NCI-H82 (cell line): ENCODE results near the gene SGSM2.

ENCODE experiments used
- DNase-seq: peaks from one replicate; lab custom pipeline; 2025; lab: John Stamatoyannopoulos, UW

The SGSM2 gene

GRCh38 chr17:2386400-2387085 lies 49.2 kb downstream of the SGSM2 start:
- no peak for DNase-seq

- no peak for DNase-seq
Observed at GRCh38 chr17:2387086-2388019, 50.1 kb downstream of the SGSM2 start.

DNA sequence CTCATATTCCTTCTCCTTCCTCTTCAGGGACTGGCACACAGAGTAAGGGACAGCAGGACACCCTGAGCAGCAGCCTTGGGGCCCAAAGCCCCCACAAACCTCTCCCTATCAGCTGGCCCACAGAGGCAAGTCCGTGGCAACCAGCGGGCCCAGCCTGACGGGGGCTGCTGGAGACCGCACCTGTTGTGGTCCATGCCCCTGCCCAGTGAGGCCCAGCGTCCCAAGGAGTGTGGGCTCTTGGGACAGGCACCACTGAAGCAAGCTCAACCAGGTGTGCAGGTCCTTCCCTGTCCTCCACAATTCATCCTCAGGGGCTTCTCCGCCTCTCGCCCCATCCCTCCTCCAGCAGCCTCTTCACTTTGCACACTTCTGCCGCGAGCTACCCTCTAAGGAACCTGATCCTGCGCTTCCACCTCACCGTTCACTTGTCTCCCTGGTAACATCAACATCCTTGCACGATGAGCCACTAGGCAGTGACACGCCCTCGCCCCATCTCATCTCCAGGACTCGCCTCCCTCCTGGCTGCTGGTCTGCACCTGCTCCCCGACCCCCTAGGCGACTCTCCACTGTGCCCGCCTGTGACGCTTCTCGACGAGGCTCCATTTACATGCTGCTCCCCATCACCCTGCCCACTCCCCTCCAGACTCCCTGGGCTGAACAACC lies 50.9 kb downstream of the SGSM2 start:
- DNase-seq = no peak

DNA sequence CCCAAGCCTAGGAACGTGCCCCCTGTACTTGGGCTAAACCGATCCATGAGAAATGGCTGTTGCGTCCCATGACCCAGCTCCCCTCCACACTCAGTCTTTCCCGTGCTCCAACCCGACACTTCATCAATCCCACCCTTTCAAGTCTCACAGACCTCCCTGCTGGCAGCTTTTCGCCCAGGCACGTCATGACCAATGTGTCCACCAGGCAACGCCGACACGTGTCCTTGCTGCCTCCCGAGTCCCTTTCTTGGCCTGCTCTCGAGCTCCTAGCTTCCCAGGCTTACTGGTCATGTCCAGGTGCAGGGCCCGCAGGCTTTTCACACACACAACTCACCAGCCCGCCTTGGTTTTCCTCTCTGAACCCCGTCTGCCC lies 51.4 kb downstream of the SGSM2 start:
- peak; percentile 48 for DNase-seq

DNA sequence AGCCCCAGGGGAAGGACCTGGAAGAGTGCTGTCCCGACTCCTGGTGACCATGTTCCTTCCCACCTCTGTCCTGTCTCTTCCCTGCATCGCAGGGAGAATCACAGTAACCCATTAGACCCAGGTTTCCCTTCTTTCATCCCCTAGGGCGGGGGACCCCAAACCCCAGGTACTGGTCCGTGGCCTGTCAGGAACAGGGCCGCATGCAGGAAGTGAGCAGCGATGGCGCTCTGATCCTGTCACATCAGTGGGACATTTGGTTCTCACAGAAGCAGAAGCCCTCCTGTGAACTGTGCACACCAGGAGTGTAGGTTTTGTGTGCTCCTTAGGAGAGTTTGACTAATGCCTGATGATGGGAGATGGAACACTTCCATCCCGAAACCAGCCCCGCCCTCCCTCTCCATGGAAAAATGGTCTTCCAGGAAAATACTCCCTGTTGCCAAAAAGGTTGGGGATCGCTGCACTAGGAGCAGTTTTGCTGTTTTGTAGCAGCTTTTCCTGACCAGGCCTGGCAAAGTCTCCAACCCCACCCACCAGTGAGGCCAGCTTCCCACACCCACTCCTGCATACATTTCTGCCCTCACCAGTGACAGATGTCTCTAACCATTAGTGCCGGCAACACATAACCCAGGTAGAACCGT lies 53.0 kb downstream of the SGSM2 start:
- no peak for DNase-seq

GRCh38 chr17:2391597-2392251 lies 54.4 kb downstream of the SGSM2 start:
- no peak for DNase-seq

GRCh38 chr17:2392252-2393173 lies 55.2 kb downstream of the SGSM2 start:
- DNase-seq = peak; percentile 98

DNA sequence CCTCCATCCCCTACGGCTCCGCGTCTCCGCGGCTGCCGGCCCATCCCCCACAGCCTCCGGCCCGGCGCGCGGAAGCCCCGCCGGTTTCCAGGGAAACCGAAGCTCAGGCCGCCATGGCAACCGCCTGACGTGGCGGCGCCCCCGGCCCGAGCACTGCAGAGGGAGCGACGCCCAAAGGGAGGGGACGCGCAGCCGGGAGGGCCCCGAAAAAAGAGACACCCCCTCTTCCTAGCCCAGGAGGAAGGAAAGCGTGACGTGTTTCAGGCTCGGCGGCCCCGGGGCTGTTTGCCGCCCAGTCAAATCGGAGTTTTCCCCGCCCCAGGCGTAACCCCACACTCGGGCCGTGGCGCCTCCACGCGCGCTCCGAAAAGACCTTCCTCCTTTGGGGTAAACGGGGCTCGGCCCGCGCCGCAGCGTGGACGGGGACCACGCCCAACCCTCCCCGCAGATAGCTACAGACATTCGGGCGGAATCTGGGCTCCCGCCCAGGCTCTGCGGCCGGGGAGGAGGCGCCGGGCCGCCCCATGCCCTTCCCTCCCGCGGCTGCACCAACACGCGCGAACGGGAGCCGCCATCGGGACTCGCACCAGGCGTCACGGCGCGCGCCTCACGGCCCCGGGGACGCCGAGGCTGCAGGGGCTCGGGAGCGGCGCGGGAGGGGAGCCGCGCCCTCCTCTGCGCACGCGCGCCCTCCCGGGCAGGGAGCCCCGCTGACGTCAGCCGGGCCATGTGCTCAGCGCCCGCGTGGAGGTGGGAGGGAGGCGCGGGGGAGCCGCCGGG lies 56.1 kb downstream of the SGSM2 start:
- peak; percentile 96 for DNase-seq

- peak; percentile 61 for DNase-seq
Observed at GRCh38 chr17:2393954-2394749, 56.9 kb downstream of the SGSM2 start.

GRCh38 chr17:2394775-2395201 lies 57.5 kb downstream of the SGSM2 start:
- no peak for DNase-seq

DNA sequence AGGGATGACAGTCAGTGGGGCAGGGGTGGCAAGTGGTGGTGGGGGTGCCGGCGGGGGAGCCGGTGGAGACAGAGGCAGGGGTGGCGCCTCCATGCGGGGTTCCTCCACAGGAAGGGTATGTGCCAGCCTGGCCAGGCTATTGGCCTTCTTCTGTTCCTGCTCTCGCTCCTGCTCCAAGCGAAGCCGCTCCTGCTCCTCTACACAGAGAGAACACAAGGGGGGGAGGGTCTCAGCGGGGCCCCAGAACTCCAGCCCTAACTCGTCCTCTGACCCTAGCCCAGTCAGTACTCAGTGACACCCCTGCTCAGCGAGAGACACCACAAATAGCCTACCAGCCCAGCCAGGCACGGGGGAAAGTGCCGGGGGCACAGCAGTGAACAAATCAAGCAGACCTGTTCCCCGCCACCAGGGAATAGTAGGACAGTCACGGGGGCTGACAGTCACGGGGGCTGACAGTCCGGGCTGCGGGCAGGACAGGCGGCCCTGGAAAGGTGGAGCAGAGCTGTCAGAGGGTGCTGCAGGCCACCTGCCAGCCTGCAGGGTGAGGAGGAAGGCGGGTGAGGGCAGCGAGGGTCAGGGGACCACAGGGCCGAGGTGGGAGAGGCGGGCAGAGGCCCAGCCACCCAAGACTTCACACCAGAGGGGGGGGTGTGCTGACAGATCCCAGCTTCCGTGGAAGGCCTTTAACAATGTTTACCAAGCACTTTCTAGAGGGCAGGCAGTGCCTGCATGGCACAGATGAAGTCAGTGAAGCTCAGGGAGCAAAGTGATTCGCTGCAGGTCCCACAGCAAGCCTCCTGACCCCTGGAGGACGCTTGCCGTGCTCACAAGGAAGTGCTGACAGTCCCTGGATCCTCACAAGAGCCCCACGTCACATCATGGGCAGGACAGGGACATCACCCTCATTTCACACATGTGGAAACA lies 58.2 kb downstream of the SGSM2 start:
- peak; percentile 34 for DNase-seq

- DNase-seq = no peak
Observed at GRCh38 chr17:2396192-2396567, 58.9 kb downstream of the SGSM2 start.

DNA sequence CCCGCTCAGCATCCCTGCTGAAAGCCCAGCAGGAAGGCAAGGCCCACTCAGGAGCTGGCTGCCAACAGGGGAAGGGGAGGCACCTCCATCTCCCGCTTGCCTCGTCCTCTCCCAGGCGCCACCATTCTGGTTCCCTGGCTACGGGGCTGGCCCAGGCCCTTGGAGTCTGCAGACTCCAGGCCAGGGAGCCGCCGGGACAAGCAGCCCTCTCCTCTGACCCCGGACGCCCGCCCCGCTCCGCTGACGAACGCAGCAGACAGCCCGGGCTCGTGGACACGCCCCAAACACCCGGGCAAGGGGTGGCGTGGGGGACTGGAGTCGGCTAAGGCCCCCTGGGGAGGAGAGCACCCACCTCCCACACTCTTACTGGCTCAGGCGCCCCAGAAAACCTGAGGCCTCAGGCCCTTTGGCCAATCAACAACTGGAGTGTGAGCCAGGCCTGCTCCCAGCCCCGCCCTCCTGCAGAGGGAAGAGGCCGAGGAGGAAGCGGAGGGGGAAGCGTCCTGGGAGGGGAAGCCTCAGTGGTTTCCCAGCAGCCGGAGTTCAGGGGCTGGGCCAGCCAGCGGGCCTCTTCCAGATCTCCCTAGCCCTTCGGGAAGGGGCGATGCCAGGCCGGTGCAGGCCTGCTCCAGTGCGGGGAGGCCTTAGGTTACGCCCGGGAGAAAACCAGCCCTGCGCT lies 59.4 kb downstream of the SGSM2 start:
- DNase-seq = peak; percentile 98

DNA sequence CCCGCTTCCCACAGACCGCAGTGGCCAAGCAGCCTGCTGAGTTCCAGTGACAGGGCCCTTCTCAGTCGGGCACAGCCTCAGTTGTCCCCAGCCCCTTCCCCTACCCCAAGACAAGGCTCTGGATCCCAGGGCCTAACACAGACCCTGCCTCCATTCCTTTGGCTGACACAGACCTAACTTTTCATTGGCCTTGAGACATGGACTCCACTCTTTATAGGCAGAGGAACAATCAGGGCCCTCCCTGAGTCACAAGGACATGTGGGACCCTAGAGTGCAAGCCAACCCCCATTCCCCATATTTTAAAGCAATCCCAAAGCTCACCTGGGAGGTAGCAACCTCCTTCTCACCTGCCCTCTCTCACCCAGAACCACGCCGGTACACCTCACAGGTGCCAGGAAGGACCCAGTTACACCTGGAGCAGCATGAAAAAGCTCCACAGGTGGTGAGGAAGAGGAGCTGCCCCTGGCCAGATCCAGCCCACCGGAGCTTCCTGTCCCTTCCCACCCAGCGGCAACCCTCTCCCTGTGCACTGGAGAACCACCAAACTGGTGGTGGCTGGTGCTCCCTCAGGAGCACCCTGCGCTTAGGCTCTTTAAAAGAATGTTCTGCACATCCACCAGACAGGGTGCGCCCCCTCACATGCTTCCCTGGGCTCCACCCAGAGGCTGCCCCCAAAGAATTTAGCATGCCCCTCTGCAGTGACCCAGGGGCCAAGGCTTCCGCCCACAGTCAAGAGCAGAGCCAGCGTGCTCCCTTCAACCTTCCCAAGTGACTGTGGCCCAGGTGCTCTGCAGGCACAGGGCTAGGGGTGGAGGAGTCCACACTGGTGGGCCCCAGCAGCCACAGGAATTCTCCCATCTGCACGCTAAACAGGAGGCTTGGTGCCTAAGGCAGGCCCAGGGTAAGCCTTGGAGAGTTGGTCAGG lies 60.2 kb downstream of the SGSM2 start:
- no peak for DNase-seq

DNA sequence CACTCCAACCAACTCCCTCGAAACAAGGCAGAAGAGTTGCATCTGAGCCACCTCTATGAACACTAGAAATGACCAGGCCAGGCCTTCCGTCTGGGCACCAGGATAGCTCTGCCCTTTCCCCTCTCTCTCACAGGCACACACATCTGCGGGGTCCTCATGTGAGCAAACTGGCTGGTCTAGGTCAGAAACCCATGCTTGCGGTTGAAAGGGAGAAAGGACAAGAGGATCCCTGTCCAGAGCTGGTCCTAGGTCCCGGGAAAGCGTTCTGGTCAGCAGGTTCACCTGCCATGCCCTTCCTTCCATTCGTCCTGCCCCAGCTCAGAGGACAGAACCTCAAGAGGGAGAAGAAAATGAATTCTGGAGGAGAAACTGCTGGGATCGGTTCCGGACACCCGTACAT lies 60.9 kb downstream of the SGSM2 start:
- no peak for DNase-seq
